Renal cortical epithelial cell (primary cell): Measurements from ENCODE around the gene NKIRAS2. TPM values are rescaled to one million over a fixed set of nuclear protein-coding genes. Genes with fewer than 3 reads are reported as not detected.

Source experiments
- DNase-seq: peaks from one replicate; pipeline ENCODE4 v3.0.0-alpha.2; 2011; ENCODE audit warnings: low read depth
- total RNA-seq: library from RNA; depleted of rRNA; stranded (reverse); fragments of >200 nt; gene quantifications from 2 replicates; pipeline ENCODE4 v1.2.3, GENCODE V29; 2014

NKIRAS2 gene
- 33.5 and 41.4 TPM in 2 replicates for total RNA-seq

DNA sequence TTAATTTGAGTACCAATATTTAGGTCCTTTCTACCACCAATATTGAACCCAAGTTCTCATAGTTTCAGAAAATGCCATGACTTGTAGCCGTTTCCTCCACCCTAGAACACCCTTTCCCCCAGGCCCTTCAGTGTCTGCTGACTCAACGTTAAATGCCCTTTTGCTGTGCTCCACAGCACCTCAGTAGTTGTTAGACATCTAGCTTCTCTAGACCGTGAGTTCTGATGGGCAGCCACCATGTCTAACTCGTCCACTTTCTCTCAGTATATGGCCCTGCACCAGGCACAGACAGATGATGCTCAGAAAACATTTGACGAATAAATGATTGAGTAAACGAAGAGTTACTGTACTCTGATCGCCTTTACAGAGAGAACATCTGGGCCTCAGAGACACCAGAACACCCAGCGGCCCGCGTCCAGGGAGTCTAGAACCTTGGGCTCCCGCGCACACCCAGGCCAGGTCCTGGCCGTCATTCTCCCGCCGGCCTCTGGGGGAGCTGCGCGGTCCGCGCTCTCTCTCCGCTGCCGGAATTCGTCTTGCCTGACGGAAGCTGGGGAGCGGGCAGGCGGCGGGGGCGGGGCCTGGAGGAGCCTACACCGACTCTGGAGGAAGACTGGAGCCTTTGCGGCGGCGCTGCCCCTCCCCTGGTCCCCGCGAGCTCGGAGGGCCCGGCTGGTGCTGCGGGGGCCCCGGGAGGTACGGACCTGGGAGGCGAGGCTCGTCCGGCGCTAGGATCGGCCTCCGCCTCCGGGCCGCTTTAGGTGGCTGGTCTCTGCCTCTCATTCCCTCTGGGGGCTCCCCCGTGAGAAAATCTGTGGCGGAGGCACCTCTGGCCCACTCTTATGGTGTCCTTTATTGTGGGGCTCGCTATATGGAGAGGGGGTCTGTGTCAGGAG lies at the start of gene NKIRAS2:
Gene NKIRAS2, plus strand, starts transcription at position 582 of the 896 bp plus-strand sequence. CDS start 1,488 bp downstream, outside the sequence.
- DNase-seq, result peak; percentile 69

- no peak for DNase-seq
Measured at GRCh38 chr17:41970901-41971331, 49.0 kb upstream of the NKIRAS2 start.

GRCh38 chr17:41971721-41972523 lies 48.0 kb upstream of the NKIRAS2 start:
- no peak for DNase-seq

GRCh38 chr17:41972571-41973407 lies 47.1 kb upstream of the NKIRAS2 start:
- peak; percentile 88 for DNase-seq

GRCh38 chr17:41973408-41973811 lies 46.5 kb upstream of the NKIRAS2 start:
- no peak for DNase-seq

- DNase-seq, result no peak
Measured at GRCh38 chr17:41974031-41974430, 45.9 kb upstream of the NKIRAS2 start.

DNA sequence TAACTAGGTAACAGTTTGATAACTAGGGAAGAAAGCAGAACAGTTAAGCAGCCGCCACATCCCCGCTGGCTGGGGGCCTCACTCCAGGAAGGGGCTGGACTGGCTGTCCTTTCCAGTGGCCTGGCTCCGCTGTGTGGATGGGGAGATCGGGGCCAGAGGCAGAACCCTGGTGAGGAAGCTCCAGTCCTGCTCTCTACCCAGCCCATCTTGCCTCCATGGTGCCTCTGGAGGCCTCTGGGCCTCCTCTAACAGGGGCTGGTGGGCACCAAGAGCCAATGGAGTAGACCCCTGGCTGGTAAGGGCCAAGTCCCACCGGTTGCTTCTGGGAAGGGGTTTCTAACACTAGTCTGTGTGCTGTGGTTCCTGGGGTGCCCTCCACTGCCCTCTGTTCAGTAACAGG lies 45.2 kb upstream of the NKIRAS2 start:
- no peak for DNase-seq

GRCh38 chr17:41975099-41976083 lies 44.5 kb upstream of the NKIRAS2 start:
- no peak for DNase-seq

DNA sequence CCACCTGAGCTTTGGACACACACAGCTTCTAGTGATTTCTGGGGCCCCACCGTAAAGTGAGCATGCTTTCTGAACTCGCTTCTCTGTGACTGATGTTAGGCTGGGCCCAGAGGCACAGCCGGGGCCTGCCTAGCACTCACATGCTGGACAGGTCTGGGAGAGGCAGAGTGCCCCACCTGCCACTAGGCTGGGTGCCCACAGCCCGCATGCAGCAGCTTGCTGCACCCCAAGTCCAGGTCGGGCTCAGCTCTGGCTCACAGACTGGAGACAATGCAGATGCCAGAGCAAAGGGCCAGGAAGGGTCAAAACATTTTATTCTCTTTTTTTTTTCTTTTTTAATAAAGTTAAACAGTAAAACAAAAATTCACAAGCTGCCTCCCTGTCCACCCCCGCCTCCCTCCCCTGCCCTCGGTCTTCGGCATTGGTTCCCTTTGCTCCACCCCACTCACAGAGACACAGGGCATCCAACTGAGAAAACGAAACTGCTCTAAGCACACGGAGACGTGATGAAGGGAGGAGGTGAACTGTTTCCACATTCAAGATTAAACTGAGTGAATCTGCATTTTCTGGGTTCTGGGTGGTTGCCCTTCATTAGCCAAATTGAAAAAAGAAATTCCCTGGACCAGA lies 43.6 kb upstream of the NKIRAS2 start:
- peak; percentile 30 for DNase-seq

GRCh38 chr17:41977991-41978390 lies 41.9 kb upstream of the NKIRAS2 start:
- no peak for DNase-seq

- DNase-seq, result peak; percentile 62
Measured at GRCh38 chr17:41982026-41982760, 37.7 kb upstream of the NKIRAS2 start.

DNA sequence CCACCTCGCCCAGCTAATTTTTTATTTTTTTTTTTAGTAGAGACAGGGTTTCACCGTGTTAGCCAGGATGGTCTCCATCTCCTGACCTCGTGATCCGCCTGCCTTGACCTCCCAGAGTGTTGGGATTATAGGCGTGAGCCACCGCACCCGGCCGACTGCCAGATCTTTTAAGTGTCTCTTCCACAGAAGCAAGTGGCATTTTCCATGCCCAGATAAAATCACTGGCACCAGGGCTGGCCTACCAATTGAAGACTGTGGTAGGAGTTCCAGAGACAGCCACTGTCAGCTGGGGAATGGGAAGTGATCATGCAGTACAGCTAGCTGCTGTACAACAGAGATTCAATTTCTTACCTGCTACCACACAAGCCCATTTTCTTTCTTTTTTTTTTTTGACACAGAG lies 35.4 kb upstream of the NKIRAS2 start:
- DNase-seq, result no peak

GRCh38 chr17:41985919-41986318 lies 34.0 kb upstream of the NKIRAS2 start:
- no peak for DNase-seq

GRCh38 chr17:41986634-41987033 lies 33.3 kb upstream of the NKIRAS2 start:
- DNase-seq, result no peak

- DNase-seq, result peak; percentile 40
Measured at GRCh38 chr17:41987642-41988041, 32.2 kb upstream of the NKIRAS2 start.

- no peak for DNase-seq
Measured at GRCh38 chr17:41988418-41988817, 31.5 kb upstream of the NKIRAS2 start.

DNA sequence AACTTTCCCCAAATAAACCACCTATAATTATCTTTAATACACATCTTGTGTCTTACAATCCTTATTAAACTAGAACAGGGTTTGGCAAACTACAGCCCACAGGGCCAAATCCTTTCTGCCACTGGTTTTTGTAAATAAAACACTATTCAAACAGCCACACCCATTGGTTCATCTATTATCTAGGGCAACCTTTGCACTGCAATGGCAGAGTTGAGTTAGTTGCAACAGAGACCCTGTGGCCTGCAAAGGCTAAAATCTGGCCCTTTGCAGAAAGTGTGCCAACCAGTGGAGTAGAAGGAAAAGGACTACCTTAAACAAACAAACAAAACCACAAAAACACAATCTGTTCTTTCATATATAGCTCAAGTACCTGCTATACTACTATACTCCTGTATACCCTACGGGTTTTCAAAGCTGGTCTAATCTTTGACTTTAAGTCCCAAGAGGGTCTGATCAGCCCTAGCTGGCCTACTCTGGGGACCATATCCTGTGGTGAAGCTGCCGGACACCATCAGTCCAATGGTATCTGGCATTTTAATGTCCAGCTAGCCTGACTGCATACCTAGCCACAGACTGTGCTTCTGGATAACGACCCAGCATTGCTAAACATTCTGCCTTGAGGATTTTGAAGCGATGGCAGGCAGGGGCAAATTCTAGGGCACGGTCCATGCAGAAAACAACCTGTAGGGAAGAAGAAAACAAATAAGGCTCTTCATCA lies 30.0 kb upstream of the NKIRAS2 start:
- DNase-seq, result no peak

GRCh38 chr17:41992576-41992975 lies 27.3 kb upstream of the NKIRAS2 start:
- no peak for DNase-seq

- no peak for DNase-seq
Measured at GRCh38 chr17:41996855-41997164, 23.1 kb upstream of the NKIRAS2 start.
